HG03025 (cell line): ENCODE data around the gene CTSZ.

Source experiments
- ATAC-seq: cut with Tn5 transposase; IDR thresholded peaks from one replicate; pipeline ENCODE4 v1.9.1; 2021; ENCODE audit warnings: mild to moderate bottlenecking, moderate library complexity; ENCODE audit not compliant: unreplicated experiment, low FRiP score

The CTSZ gene

GRCh38 chr20:59032023-59032712 is 25.1 kb upstream of the CTSZ start, which contains the start of gene ATP5F1E:
Gene ATP5F1E (minus strand): TSS chr20:59032335. CDS start chr20:59032251, 84 bp downstream.
- ATAC-seq, result peak; percentile 88

GRCh38 chr20:59031564-59032022 is 24.5 kb upstream of the CTSZ start:
- ATAC-seq, result peak; percentile 1

GRCh38 chr20:59030911-59031563 is 24.0 kb upstream of the CTSZ start:
- no peak for ATAC-seq

GRCh38 chr20:59028812-59029211 is 21.8 kb upstream of the CTSZ start:
- no peak for ATAC-seq

- ATAC-seq, result no peak
These were observed 20.8 kb upstream of the CTSZ start for GRCh38 chr20:59027741-59028320.

- ATAC-seq, result no peak
These were observed 20.1 kb upstream of the CTSZ start for GRCh38 chr20:59026904-59027740.

- ATAC-seq, result no peak
These were observed 18.5 kb upstream of the CTSZ start for GRCh38 chr20:59025511-59025910.

- no peak for ATAC-seq
These were observed 18.0 kb upstream of the CTSZ start for GRCh38 chr20:59025086-59025485.

GRCh38 chr20:59024111-59024530 is 17.1 kb upstream of the CTSZ start:
- ATAC-seq, result no peak

GRCh38 chr20:59023616-59024015 is 16.6 kb upstream of the CTSZ start:
- ATAC-seq, result no peak

GRCh38 chr20:59022754-59023153 is 15.7 kb upstream of the CTSZ start:
- ATAC-seq, result no peak

GRCh38 chr20:59020938-59021551 is 14.0 kb upstream of the CTSZ start:
- ATAC-seq, result no peak

GRCh38 chr20:59019217-59019616 is 12.2 kb upstream of the CTSZ start, which contains the start of gene TUBB1:
Gene TUBB1 (plus strand): TSS chr20:59019429. CDS start chr20:59019523, 94 bp downstream.
- ATAC-seq, result no peak

- ATAC-seq, result no peak
These were observed 11.8 kb upstream of the CTSZ start for GRCh38 chr20:59018817-59019216.

- ATAC-seq, result no peak
These were observed 10.6 kb upstream of the CTSZ start for GRCh38 chr20:59017493-59018231.

GRCh38 chr20:59016795-59017492 is 9.9 kb upstream of the CTSZ start:
- no peak for ATAC-seq

- ATAC-seq, result no peak
These were observed 9.0 kb upstream of the CTSZ start for GRCh38 chr20:59015812-59016711.

- no peak for ATAC-seq
These were observed 8.4 kb upstream of the CTSZ start for GRCh38 chr20:59015411-59015810.
